ENCODE results near the gene CD109. TPM values are rescaled to one million over a fixed set of nuclear protein-coding genes. Genes with fewer than 3 reads are reported as not detected.
"Not testable (repeated sequence)": the region's sequence is repeated elsewhere in the genome, so short reads cannot be mapped to it uniquely, and the experiment has no call there.

CD109 gene
- total and polyA plus RNA-seq, 10 donors = 0.17 to 6.9 (median 3.8) TPM

DNA sequence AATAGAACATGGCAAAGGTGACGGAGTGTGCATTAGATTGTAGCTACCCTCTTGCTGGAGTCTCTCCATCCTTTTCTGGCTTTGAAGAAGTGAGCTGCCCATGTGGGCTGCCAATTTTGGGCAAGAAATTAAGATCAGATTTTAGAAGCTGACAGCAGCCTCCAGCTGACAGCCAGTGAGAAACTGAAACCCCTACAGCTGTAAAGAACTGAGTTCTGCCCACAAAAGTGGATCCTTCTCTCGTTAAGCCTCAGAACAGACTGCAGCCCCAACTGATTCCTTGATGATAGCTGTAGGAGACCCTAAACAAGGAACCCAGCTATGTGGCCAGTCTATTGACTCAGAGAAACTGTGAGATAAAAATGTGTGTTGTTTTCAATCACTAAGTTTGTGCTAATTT lies 134.1 kb downstream of the CD109 start:
- H3K36me3 ChIP-seq = no peaks in the 10 kb centered on the region
- intact Hi-C loops (cut with DNase I; ENCODE audit: low total_unique reads) = no loop called here
- H3K27me3 ChIP-seq (replicated peaks in 1 of 7) = no peaks in the 10 kb centered on the region
- H3K4me1 ChIP-seq = no peaks in the 10 kb centered on the region
- no peak overlapping the region for H3K4me3 ChIP-seq
- TF ChIP-seq CTCF (IDR thresholded peaks at IDR 0.05 in 8 of 11, conservative IDR thresholded peaks at IDR 0.05 in 3 of 11) = no peak
- no peak for TF ChIP-seq POLR2A (IDR thresholded peaks at IDR 0.05)
- TF ChIP-seq POLR2AphosphoS5 (IDR thresholded peaks at IDR 0.05) = no peak
- 74 to 86% (median 81%) methylated on average over 1 to 2 of the region's 2 CpGs for WGBS, 5 donors
- DNase-seq = no peak
- H3K9me3 ChIP-seq = no peaks in the 10 kb centered on the region
- H3K27ac ChIP-seq = no peak overlapping the region

GRCh38 chr6:73832313-73832712 lies 136.3 kb downstream of the CD109 start:
- no peak overlapping the region for H3K4me3 ChIP-seq
- no peaks in the 10 kb centered on the region for H3K36me3 ChIP-seq
- DNase-seq = no peak
- no peaks in the 10 kb centered on the region for H3K27me3 ChIP-seq (replicated peaks in 1 of 7)
- WGBS, 5 donors = 84 to 91% (median 89%) methylated on average over 1 of the region's 1 CpG
- H3K9me3 ChIP-seq = no peaks in the 10 kb centered on the region
- intact Hi-C loops (cut with DNase I; ENCODE audit: low total_unique reads) = no loop called here
- H3K27ac ChIP-seq = no peak overlapping the region
- no peaks in the 10 kb centered on the region for H3K4me1 ChIP-seq
- TF ChIP-seq POLR2AphosphoS5 (IDR thresholded peaks at IDR 0.05) = no peak
- no peak for TF ChIP-seq POLR2A (IDR thresholded peaks at IDR 0.05)
- no peak for TF ChIP-seq CTCF (IDR thresholded peaks at IDR 0.05 in 8 of 11, conservative IDR thresholded peaks at IDR 0.05 in 3 of 11)

DNA sequence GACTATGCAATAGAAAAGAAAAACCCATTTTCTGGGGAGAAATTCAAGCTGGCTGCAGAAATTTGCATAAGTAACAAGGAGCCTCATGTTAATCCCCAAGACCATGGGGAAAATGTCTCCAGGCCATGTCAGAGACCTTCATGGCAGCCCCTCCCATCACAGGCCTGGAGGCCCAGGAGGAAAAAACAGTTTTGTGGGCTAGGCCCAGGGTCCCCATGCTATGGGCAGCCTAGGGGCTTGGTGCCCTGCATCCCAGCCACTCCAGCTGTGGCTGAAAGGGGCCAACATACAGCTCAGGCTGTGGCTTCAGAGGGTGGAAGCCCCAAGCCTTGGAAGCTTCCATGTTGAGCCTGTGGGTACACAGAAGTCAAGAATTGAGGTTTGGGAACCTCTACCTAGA lies 148.7 kb downstream of the CD109 start:
- H3K27ac ChIP-seq; DNase-seq; H3K27me3 ChIP-seq (replicated peaks in 1 of 7); intact Hi-C loops (cut with DNase I; ENCODE audit: low total_unique reads); H3K4me3 ChIP-seq; H3K4me1 ChIP-seq; H3K36me3 ChIP-seq: not testable (repeated sequence)
- peaks cover 0 to 29% (median 17%) of the 10 kb centered on the region in 8 donors for H3K9me3 ChIP-seq

DNA sequence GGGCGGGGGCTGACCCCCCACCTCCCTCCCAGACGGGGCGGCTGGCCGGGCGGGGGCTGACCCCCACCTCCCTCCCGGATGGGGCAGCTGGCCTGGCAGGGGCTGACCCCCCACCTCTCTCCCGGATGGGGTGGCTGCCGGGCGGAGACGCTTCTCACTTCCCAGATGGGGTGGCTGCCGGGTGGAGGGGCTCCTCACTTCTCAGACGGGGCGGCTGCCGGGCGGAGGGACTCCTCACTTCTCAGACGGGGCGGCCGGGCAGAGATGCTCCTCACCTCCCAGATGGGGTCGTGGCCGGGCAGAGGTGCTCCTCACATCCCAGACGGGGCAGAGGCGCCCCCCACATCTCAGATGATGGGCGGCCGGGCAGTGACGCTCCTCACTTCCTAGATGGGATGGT lies 155.0 kb downstream of the CD109 start:
- H3K27ac ChIP-seq; H3K4me1 ChIP-seq; H3K4me3 ChIP-seq; DNase-seq; H3K27me3 ChIP-seq (replicated peaks in 1 of 7); H3K9me3 ChIP-seq; H3K36me3 ChIP-seq: not testable (repeated sequence)
- intact Hi-C loops (cut with DNase I; ENCODE audit: low total_unique reads) = loop anchor here (10.0 kb wide), 1 partner anchor 1354 kb away; the partner anchor contains the start of gene COL12A1
- 93 to 100% (median 97%) methylated on average over 7 to 25 of the region's 25 CpGs for WGBS, 5 donors

DNA sequence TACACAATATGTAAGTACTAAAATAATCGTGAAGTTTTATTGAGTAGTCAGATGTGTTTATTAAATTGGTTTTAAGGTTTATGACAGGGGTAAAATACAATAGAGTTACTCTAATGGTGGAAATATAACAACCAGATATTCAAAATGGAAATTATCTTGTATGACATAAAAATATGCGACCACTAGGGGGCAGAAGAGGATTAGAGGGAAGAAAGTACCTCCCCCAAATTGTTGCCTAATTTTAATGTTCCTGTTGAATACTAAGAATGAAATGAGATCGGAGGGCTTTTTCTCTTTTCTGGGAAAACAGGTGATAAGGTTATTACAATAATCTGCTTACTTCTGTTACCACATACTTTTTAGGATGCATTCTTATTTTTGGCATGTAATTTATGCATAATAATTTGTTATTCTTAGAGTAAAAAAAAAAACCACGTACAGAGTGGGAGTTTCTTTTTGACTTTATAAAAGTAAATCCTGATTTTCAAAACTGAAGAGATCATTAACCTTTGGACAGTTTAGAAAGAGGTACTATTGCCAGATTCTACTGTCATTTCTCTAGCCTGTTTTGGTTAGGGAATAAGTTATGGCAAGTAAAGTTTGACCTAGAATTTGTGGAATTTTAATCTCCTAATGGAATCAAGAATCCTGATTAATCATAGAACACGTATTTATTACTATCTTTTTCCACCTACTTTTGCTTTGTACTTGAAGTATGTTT lies 159.2 kb downstream of the CD109 start:
- WGBS, 5 donors = 21 to 33% (median 27%) methylated on average over 5 of the region's 5 CpGs
- Histone ChIP-seq H3K36me3 (no peaks in the 10 kb centered on the region), H3K4me3 (no peak overlapping the region), H3K4me1 (peaks cover 0 to 4% (median 0%) of the 10 kb centered on the region in 6 donors), H3K27me3 (replicated peaks in 1 of 7) (no peaks in the 10 kb centered on the region), H3K9me3 (peaks cover 0 to 4% (median 0%) of the 10 kb centered on the region in 8 donors), H3K27ac (no peak overlapping the region)
- intact Hi-C loops (cut with DNase I; ENCODE audit: low total_unique reads) = loop anchor here (10.0 kb wide), 1 partner anchor 1350 kb away; the partner anchor contains the start of gene COL12A1
- TF ChIP-seq CTCF (IDR thresholded peaks at IDR 0.05 in 8 of 11, conservative IDR thresholded peaks at IDR 0.05 in 3 of 11) (peak in 10 of 11 experiments; percentile 9 to 63 (median 54)), POLR2AphosphoS5 (IDR thresholded peaks at IDR 0.05) (no peak), POLR2A (IDR thresholded peaks at IDR 0.05) (no peak)
- no peak for DNase-seq
